GM12891 (cell line): Measurements from ENCODE around the gene AP5S1.
"Not testable (repeated sequence)": the region's sequence is repeated elsewhere in the genome, so short reads cannot be mapped to it uniquely, and the experiment has no call there.

Experiments used
- PAX5 ChIP-seq: IDR thresholded peaks from 2 replicates; pipeline ENCODE4 v1.6.1; 2011; ENCODE audit warnings: low read length, moderate library complexity, mild to moderate bottlenecking; ENCODE audit not compliant: insufficient read depth, severe bottlenecking
- POLR2A ChIP-seq: IDR thresholded peaks from 2 replicates; pipeline ENCODE4 v1.6.1; 2011; ENCODE audit warnings: low read depth, low read length, control low read depth
- POLR2AphosphoS5 ChIP-seq: IDR thresholded peaks from 2 replicates; pipeline ENCODE4 v1.6.1; 2011; ENCODE audit warnings: low read depth, low read length, control low read depth
- POU2F2 ChIP-seq: IDR thresholded peaks from 2 replicates; pipeline ENCODE4 v1.6.1; 2011; ENCODE audit warnings: low read depth, mild to moderate bottlenecking, control low read depth, low read length, moderate library complexity
- SPI1 ChIP-seq: IDR thresholded peaks from 2 replicates; pipeline ENCODE4 v1.6.1; 2011; ENCODE audit warnings: low read depth, low read length, control low read depth
- TAF1 ChIP-seq: IDR thresholded peaks from 2 replicates; pipeline ENCODE4 v1.6.1; 2011; ENCODE audit warnings: low read depth, low read length, control low read depth

- TF ChIP-seq POLR2A, POU2F2, POLR2AphosphoS5, PAX5, TAF1, SPI1: not testable (repeated sequence)
Measured at GRCh38 chr20:3840201-3840600, 19.9 kb downstream of the AP5S1 start.
